Dedifferentiated amniotic fluid mesenchymal stem cell (primary cell): ENCODE measurements around the gene ARSD.
"Not testable (repeated sequence)": the region's sequence is repeated elsewhere in the genome, so short reads cannot be mapped to it uniquely, and the experiment has no call there.

Experiments
- DNase-seq: peaks from one replicate; pipeline ENCODE4 v3.0.0-alpha.2; 2016; ENCODE audit errors: extremely low spot score

The ARSD gene

DNA sequence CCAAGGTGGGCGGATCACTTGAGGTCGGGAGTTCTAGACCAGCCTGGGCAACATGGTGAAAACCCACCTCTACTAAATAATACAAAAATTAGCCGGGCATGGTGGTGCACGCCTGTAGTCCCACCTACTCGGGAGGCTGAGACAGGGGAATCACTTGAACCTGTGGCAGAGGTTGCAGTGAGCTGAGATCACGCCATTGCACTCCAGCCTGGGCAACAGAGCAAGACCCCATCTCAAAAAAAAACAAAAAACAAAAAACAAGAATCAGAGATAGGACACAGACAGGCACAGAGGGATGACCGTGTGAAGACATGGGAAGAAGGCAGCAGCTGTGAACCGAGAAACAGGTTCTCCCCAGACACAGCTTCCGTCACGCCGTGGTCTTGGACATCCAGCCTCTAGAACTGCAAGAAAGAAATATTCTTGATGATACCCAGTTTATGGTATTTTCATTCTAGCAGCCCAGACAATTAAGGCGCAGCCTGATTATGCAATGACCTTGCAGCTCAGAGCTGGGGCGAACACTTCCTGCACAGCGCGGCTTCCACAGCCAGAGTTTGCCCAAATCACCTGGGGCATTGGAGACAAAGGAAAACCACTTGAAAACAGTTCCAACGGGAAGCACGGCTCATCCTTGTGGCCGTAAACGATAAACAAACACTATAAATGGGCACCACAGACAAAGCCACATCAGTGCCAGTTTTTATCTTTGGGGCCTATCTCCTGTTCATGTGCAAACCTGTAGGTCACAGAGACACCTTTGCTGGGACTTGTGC, 4.2 kb upstream of the ARSD start:
- DNase-seq, result no peak

DNA sequence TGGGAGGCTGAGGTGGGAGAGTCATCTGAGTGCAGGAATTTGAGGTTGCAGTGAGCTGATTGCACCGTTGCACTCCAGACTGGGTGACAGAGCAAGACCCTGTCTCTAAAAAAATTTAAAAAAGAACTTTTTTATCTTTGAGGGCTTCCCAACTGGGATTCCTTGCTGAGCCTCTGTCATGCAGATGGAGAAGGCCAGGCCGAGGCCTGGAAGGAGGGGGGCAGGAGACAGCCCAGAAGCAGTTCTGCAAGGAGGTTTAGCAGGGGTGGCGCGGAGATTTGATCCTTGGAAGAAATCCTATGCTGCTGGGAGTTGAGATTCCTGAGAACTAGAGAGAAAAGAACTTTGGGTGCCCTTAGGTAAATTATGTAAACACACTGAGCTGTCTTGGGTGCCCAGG, 2.5 kb upstream of the ARSD start:
- DNase-seq, result no peak

DNA sequence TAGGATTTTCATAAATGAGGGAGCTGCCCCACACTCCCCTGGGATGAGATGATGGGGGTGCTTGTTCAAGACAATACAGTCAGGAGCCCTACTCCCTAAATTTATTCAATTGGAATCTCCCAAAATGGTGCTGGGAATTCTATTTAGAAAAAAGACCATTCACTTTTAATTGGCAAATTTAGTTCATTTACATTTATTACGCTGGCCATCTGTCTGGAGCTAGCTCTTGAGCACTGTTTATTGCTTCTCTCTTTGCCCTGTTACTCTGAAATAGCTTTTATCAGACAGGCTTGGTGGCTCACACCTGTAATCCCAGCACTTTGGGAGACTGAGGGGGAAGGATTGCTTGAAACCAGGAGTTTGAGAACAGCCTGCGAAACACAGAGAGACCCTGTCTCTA, 2.0 kb upstream of the ARSD start:
- DNase-seq, result no peak

DNA sequence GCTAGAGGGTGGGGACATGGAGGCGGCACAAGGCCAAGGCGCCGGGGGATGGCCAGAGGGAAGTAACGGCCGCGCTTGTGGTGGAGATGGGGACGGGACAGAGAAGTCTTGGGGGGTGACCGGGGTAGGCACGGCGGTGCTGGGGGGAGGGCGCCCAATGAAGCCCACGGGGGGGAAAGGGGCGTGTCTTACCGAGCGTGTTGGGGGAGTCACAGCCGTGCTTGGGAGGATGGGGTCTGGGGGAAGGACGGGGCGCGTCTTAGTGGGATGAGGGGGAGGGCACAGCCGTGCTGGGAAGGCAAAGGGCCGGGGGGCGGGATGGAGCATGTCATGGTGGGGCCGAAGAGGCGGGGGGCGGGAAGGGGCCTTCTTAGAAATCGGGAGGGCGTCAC, 952 bp downstream of the ARSD start:
- no peak for DNase-seq

DNA sequence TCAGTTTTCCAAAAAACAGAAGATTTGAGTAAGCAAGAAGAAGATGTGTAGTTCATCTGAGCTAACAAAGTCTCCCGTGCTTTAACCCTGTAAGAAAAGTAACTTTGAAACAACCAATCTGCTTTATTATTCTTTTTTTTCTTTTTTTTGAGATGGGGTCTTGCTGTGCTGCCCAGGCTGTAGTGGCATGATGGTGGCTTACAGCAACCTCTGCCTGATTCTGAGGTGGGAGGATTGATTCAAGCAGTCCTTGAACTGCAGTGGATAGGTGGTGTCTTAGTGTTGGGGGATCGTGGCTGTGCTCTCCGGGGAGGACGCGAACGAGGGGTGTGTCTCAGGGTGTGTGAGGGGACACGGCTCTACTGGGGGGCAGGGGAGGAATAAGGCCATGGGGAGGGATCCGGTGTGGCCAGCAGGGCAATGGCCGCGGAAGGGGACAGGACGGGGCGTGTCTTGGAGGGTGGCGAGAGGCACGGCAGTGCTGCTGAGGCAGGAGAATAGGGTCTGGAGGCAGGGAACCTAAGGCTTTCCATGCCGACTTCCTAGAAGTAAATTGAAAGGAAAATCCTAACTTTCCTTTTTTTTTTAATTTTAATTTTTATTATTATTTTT, 2.4 kb downstream of the ARSD start:
- no peak for DNase-seq

DNA sequence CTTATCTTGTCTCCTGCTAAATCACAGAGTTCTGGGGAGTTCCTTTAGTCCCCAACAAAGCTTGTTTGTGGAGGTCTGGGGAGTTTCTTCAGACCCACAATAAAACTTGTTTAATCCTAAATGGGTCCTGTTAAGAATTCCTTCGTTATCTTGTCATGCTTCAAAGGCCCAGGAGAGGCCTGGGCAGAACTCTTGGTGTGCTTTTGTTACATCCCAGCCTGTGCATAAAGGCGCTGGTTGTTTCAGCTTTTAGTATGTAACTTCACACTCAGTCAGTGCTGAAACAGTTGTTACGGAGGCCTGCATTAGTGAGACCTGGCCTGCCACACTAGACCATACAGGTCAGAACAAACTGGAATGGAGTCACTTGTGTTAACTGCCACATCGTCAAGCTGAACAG, 2.9 kb downstream of the ARSD start:
- DNase-seq, result not testable (repeated sequence)

DNA sequence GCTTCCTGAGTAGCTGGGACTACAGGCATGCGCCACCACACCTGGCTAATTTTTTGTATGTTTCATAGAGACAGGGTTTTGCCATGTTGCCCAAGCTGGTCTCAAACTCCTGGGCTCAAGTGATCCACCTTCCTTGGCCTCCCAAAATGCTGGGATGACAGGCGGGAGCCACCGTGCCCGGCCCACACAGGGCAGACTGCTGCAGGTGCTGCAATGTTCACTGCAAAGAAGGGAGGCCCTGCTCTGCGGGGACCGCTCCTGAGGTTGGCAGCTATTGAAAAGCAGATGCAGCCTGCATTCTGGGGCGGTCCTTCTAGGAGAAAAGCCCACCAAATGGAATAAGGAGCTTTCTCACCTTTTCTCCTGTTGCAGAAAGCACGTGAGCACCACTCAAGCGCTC, 5.0 kb downstream of the ARSD start:
- no peak for DNase-seq

DNA sequence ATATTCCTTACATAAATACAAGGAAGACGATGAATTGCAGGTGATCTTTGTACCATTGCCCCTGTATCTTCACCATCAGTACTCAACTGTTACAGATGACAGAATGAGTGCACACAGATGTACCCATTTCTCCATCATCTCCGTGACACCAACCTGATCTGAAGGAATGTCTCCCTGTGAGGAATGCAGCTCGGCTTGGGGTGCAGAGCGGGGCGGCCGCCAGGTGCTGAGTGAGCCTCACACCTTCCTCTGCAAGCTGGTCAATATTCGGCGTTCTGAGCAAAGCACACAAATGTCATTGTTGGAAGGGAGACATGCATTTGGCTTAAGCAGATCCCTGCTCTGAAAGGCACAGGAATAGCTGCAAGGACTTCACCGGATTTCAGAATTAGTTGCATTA, 7.4 kb downstream of the ARSD start:
- no peak for DNase-seq

DNA sequence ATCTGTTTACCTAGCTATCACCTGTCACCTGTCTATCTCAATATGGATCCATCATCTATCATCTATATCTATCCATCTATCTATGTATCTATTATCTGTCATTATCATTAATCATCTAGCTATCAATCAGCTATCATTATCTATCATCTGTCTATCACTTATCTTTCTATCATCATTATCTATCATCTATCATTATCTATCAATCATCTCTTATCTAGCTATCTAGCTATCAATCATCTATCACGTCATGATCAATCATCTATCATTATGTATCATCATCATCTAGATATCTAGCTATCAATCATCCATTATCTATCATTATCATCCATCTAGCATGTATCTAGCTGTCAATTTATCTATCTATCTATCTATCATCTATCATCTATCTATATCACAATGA, 7.9 kb downstream of the ARSD start:
- no peak for DNase-seq

DNA sequence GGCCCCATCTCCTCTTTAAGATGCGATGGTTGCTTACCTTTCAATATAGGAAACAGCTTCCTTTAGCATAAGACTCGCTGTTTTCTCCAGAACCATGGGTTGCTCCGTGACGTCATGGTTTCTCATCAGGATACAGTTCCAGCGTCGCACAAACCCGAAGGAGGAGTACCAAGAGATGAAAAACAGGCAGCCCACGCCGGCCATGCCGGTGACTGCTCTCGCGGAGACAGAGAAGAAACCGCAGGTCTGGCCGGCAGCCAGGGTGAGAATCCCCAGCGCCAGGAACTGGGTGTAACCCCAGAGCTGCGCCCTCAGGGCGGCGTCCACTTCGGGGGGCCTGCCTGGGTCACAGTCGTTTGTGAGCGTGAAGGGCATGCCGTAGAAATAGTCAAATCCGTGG, 11.4 kb downstream of the ARSD start:
- DNase-seq, result no peak

DNA sequence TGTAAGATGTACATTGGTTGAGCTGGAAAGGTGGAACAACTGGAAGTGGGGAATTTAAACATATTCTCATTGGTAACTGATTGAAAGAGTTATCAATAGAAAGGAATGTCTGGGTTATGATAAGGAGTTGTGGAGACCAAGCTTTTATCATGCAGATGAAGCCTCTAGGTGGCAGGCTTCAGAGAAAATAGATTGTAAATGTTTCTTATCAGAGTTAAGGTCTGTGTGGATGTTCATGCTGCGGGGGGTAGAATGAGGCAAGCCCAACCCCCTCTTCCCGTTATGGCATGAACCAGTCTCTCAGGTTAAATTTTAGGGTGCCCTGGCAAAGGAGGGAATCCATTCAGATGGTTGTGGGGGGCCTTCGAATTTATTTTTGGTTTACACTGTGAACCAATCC, 16.0 kb downstream of the ARSD start:
- no peak for DNase-seq

DNA sequence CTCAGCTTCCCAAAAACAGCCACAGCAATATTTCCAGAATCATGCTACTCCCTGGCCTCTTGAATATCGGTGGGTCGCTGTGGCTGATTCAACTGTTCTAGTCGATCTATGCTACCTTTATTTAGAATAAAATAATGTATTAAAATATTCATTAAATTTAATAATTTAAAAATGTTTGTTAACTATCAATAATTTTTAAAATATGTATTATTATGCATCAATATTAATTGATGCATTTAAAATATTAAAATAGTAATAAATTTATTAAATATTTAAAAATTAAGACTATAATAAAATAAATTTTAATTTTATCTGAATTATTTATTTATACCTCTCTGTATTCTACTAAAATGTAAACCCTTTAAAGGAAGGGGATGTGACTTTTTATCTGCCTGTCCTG, 19.0 kb downstream of the ARSD start:
- no peak for DNase-seq

DNA sequence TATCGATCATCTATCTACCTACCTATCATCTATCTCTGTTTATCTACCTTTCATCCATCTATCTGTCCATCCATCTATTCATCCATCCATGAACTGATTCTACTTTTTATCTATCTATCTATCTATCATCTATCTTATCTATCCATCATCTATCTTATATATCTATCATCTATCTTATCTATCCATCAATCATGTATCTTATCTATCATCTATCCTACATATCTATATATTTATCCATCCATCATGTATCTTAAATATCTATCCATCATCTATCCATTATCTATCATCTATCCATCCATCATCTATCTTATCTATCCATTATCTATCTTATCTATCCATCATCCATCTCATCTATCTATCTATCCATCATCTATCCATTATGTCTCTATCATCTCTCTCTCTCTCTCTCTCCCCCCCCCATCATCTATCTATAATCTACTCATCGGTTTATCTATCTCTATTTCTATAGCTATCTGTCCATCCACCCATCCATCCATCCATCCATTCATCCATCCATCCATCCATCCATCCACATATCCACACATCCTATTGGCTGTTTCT, 20.9 kb downstream of the ARSD start:
- no peak for DNase-seq

DNA sequence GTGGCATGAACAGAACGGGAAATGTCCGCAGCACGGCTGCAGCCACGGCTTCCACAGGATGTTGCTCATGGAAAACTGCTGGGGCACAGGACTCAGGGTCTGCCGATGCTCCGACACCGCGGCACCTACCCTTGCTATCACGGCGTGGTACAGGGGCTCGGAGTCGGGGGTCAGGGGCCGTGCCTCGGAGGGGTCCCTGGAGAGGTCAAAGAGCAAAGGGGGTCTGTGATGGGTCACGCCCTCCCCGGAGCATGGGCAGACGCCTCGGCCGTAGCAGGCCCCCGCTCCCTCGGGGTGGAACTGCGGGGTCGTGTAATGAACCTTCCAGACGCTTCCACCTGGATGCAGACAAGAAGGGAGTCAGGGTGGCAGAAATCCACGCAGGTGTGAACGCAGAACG, 21.8 kb downstream of the ARSD start:
- no peak for DNase-seq

DNA sequence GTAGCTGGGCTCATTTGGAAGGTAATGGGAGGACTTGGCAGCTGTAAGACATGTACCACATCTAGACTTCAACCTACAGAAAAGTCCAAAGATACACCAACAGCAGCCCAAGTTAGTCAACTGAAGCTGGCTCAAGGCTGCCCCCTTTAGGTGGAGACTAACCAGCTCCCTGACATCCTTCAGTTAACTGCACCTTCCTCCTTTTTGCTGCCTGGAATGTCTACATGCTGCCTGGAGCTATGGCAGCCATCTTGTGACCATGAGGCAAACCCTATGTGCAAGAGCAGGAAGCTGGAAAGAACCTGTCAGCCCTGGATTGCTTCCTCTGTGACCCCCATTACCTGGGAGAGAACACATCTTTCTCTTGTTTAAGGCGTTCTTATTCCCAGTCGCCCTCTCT, 25.8 kb downstream of the ARSD start:
- no peak for DNase-seq

DNA sequence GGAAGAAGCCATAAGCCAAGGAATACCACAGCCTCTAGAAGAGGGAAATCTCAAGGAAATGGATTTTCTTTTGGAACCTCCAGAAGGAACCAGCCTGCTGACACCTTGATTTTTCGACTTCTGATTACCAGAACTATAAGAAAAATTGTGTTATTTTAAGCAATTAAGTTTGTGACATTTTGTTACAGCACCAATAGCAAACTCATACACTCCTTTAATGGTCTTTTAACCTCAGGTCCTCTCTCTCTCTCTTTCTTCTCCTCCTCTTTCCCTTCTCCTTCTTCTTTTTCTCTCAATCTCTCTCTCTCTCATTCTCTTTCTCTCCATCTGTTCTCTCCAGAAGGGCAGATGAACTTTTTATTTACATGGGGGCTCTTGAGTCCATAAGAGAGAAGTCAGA, 26.3 kb downstream of the ARSD start:
- no peak for DNase-seq

DNA sequence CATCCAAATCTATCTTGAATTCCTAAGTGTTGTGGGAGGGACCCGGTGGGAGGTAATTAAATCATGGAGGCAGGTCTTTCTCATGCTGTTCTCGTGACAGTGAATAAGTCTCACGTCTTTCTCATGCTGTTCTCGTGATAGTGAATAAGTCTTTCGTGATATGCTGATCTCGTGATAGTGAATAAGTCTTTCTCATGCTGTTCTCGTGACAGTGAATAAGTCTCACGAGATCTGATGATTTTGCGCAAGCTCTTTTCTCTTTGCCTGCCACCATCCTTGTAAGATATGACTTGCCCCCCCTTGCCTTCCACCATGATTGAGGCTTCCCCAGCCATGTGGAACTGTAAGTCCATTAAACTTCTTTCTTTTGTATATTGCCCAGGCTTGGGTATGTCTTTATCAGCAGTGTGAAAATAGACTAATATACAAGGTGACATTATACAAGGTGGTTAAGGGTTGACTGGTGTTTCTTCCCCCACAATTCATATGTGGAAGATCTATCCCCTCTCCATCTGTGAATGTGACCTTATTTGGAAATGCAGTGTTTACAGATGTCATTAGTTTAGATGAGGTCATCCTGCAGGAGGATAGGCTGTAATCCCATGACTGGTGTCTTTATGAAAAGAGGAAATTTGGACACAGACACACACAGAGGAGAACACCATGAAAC, 27.6 kb downstream of the ARSD start:
- DNase-seq, result no peak

DNA sequence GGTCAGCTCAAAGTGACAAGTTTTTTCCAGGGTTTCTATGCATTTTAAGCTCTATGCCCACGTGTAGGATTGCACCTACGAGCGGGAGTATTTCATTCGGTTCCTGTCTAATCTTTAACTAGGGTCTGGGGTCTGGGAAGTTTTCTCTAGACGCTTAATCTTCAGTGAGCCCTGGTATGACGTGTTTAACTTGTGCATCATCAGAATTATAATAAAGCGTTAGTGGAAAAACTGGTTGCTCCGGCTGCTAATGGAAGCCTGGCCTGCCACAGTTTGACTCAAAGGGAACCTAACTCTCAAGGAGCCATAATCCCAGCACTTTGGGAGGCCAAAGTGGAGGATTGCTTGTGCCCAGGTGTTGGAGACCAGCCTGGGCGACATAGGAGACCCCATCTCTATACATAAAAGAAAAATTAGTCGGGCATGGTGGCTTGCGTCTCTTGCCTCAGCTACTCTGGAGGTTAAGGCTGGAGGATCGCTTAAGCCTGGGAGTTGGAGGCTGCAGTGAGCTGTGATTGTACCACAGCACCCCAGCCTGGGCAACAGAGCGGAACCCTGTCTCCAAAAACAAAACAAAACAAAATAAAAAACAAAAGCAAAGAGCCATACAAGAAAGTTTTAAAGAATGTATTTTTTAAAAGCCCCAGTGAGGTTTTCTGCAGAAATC, 30.2 kb downstream of the ARSD start:
- DNase-seq, result no peak

DNA sequence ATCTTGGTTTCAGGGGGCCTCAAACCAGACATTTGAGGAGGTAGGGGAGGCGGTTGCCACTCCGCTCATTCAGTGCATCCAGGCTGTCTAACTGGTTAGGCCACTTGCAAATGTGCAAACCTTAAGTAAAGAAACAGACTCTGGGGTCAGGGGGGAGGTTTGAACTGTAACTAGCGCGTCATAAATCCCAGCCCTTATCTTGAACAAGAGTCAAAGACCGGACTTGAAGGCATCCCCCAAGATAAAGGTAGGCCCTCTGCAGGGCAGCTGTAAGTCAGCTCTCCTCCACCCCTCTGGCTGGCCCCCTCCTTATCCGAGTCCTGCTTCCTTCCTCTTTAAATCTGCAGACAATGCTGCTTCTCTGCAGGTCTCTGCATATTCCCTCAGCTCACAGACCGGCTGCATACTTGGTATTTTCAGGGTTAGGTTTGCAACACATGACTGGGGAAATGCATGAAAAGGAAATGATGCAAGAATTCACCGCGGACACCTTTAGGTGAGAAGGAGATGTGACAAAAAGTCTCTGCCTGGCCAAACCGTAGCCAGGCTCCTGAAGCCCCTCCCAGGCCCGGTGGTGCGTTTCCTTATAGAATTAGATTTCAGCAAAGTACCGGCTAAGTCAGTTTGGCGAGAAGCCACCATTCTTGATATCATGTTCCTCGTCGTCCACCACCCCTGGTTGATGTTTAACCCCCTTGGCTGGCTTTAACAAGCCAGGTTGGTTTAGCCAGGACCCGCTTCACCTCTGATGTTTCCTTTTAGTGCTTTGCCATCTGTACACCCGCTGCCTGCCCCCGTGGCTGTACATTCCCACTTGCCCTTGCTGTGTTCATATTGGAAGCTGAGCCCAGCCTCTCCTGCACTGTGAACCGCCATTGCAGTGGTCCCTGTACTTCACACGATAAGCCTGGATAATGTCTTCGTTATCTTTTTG, 31.2 kb downstream of the ARSD start:
- DNase-seq, result not testable (repeated sequence)

DNA sequence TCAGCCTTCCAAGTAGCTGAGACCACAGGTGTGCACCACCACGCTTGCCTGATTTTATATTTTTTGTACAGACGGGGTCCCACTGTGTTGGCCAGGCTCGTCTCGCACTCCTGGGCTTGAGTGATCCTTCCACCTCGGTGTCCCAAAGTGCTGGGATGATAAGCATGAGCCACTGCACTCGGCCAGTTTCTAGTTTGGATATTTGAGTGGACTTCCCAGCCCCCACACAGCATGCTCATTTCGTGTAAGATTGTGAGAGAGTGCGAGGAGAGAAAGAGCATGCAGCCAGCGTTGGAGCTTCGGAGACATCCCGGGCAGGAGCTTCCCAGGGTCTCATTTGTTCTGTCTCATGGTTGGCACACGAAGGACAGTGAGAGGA, 31.8 kb downstream of the ARSD start:
- DNase-seq, result no peak

DNA sequence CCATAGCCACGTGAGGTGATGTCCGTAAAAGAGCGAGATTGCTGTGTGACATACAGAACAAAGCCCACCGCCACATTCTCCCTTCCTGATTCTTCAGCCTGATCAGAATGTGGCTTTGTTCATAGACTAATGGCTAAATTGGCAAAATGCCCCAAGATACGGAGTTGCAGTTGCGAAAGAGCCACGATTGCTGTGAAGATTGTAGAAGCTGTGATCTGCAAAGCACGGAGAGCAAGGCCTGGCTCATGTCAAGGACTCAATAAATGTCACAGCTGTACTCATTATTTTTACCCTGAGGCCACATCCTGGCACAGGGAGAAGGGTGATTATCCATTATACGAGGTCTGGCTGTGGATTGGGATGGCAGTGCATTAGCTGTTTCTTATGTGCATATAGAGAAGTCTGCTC, 34.2 kb downstream of the ARSD start:
- no peak for DNase-seq
